Upper lobe of left lung (tissue), 4 donors: ENCODE data around the gene PARVB.

Experiments
- POLR2A ChIP-seq, 4 donors: fragments of 450-650 bp; IDR thresholded peaks; one replicate each; pipeline ENCODE4 v1.5.1; 2016 to 2017; ENCODE audit warnings: antibody characterized with exemption in 4 of 4, mild to moderate bottlenecking in 2 of 4
- TF ChIP-seq, protein P1 (sequence below), 6 experiments: fragments of 450-650 bp in 4 of 6; fragments of 200-600 bp in 2 of 6; sonication (generic) in 2 of 6; IDR thresholded peaks; one replicate each; pipeline ENCODE4 v1.5.1; 2016 to 2019; ENCODE audit warnings: antibody characterized with exemption in 6 of 6

DNA sequence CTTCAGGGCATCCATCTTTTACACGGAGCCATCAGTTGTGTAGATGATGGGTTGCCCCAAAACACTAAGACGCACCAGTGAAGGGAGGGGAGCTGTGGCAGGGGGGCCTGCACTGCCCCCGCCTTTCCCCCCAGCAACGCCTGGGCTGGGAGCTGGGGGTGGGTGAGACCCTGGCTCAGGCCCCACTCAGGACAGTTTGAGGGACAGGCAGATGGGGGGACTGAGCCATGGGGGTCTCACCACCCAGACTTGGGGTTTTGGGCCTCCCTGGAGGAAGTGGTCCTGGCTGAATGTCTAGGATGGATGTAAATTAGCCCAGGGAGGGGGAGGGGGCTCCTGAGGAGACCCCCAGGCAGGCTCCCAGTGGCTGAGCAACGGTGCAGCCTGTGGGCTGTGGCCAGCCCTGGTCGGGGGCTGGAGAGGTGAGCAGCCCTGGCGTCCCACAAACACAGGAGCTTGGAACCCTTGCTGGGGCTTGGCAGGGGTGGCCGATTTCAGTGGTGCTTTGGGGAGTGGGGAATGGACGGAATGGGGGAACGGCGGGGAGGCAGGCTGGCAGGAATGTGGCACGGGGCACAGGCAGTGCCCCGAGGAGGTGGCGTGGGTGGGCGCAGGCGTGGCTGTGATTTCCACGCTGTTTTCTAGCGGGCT is 6.1 kb downstream of the PARVB start:
- TF ChIP-seq POLR2A (IDR thresholded peaks at IDR 0.05): no peak
- TF ChIP-seq, protein P1, sequence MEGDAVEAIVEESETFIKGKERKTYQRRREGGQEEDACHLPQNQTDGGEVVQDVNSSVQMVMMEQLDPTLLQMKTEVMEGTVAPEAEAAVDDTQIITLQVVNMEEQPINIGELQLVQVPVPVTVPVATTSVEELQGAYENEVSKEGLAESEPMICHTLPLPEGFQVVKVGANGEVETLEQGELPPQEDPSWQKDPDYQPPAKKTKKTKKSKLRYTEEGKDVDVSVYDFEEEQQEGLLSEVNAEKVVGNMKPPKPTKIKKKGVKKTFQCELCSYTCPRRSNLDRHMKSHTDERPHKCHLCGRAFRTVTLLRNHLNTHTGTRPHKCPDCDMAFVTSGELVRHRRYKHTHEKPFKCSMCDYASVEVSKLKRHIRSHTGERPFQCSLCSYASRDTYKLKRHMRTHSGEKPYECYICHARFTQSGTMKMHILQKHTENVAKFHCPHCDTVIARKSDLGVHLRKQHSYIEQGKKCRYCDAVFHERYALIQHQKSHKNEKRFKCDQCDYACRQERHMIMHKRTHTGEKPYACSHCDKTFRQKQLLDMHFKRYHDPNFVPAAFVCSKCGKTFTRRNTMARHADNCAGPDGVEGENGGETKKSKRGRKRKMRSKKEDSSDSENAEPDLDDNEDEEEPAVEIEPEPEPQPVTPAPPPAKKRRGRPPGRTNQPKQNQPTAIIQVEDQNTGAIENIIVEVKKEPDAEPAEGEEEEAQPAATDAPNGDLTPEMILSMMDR (IDR thresholded peaks at IDR 0.05): no peak
